Measurements from ENCODE around the gene SFXN5.

DNA sequence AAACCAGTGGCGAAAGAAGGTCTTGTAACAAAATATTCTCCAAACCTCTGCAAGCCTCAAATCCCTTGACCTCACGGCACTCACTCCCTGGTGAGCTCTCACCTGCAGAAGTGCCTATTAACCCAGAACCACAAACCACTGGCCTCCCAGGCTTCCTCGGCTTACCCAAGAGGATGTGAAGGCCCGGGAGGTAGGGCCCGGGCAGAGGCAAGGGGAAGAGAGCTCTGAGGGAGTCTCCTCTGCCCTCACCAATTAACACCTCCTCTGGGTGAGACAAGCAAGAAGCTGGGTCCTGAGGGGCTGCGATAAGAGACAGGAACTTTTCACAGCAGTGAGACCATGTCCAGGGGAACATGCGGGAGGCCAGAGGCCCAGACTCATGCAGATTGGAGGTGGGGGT lies 100.5 kb downstream of the SFXN5 start:
- TF ChIP-seq CREM (CRISPR knock-in tag; IDR thresholded peaks at IDR 0.05) (no peak), E2F4 (CRISPR knock-in tag; IDR thresholded peaks at IDR 0.05; ENCODE audit: borderline replicate concordance, low read depth) (no peak), CBFB (CRISPR knock-in tag; IDR thresholded peaks at IDR 0.05; ENCODE audit: low read depth) (no peak), TEAD4 (CRISPR knock-in tag; IDR thresholded peaks at IDR 0.05) (no peak), ATF2 (CRISPR knock-in tag; IDR thresholded peaks at IDR 0.05; ENCODE audit: borderline replicate concordance, low read depth) (no peak), STAT6 (CRISPR knock-in tag; conservative IDR thresholded peaks at IDR 0.05; ENCODE audit: low read depth) (no peak), SMAD3 (CRISPR knock-in tag; IDR thresholded peaks at IDR 0.05; ENCODE audit: borderline replicate concordance) (no peak), ATF1 (CRISPR knock-in tag; IDR thresholded peaks at IDR 0.05) (no peak), ESRRA (CRISPR knock-in tag; IDR thresholded peaks at IDR 0.05; ENCODE audit: borderline replicate concordance) (no peak)
- TF ChIP-seq, protein P1, sequence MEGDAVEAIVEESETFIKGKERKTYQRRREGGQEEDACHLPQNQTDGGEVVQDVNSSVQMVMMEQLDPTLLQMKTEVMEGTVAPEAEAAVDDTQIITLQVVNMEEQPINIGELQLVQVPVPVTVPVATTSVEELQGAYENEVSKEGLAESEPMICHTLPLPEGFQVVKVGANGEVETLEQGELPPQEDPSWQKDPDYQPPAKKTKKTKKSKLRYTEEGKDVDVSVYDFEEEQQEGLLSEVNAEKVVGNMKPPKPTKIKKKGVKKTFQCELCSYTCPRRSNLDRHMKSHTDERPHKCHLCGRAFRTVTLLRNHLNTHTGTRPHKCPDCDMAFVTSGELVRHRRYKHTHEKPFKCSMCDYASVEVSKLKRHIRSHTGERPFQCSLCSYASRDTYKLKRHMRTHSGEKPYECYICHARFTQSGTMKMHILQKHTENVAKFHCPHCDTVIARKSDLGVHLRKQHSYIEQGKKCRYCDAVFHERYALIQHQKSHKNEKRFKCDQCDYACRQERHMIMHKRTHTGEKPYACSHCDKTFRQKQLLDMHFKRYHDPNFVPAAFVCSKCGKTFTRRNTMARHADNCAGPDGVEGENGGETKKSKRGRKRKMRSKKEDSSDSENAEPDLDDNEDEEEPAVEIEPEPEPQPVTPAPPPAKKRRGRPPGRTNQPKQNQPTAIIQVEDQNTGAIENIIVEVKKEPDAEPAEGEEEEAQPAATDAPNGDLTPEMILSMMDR (IDR thresholded peaks at IDR 0.05), result no peak
- TF ChIP-seq, protein P2, sequence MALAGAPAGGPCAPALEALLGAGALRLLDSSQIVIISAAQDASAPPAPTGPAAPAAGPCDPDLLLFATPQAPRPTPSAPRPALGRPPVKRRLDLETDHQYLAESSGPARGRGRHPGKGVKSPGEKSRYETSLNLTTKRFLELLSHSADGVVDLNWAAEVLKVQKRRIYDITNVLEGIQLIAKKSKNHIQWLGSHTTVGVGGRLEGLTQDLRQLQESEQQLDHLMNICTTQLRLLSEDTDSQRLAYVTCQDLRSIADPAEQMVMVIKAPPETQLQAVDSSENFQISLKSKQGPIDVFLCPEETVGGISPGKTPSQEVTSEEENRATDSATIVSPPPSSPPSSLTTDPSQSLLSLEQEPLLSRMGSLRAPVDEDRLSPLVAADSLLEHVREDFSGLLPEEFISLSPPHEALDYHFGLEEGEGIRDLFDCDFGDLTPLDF (CRISPR knock-in tag; IDR thresholded peaks at IDR 0.05), result no peak
